HG02870 (cell line): ENCODE data around the gene PPP1R15B.

Experiments used
- ATAC-seq: cut with Tn5 transposase; IDR thresholded peaks from one replicate; pipeline ENCODE4 v1.9.1; 2021; ENCODE audit warnings: mild to moderate bottlenecking, moderate library complexity; ENCODE audit not compliant: unreplicated experiment

Gene PPP1R15B

DNA sequence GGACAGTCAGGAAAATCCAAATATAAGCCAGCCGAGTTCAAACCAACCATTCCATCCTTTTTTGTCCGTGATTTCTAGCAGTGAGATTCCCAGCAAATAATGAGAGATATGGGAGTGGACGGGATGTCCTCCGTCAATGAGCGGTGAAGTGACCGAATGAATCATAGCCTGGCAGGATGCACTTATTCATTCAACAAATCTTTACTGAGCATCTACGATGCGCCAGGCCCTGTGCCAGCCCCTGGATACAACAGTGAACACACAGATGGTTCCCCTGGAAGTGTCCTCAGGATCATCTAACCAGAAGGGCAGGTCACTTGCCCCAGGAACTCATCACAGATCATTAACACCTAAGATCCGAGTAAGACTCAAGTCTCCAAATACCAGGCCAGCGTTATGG lies 43.7 kb downstream of the PPP1R15B start:
- ATAC-seq: no peak

DNA sequence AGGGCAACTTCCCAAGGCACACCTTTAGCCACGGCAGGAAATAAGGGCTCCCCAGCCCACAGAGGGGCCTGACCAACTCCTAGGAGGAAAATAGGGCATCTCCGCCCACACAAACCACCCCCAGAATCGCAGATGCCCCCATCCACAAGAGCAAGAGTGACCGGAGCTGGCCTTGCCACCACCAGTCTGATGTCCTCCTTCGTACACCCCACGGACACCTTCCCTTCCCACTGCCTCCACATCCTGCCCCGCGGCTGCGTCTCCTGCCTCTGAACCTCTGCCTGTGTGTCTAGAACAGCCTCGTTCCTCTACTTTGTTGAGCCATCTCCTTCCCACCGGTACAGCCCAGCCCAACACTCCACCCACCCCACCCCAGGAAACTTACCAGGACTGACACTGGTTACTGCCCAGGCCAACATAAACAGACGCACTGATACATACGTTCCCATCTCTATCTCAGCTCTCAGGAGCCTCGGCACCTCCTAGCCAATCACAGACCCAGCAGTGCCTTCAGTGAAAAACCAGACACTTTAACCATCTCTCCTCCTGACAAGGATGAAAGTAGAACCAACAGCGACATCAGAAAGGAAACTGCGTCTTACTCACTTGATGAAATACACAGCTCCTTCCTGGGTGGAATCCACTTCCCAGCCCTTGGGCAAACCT lies 44.3 kb downstream of the PPP1R15B start:
- no peak for ATAC-seq

DNA sequence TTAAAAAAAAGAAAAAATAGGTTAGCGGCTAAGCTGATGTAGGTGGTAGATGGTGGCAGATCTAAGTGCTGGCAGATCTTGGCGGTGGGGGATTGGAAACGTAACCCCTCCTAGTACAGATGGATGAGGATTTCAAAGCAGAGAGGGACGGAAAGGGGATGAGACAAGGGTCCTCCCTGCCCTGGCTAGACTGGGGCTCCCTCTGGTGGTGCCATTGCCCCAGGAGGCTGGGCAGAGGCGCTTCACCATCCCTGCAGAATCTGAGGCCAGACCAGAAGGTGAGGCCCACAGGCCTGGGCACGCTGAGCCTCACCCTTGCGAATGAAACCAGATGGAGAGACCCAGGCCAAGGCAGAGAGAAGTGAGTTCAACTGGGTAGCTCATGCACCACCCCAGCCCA lies 44.9 kb downstream of the PPP1R15B start:
- ATAC-seq: no peak

DNA sequence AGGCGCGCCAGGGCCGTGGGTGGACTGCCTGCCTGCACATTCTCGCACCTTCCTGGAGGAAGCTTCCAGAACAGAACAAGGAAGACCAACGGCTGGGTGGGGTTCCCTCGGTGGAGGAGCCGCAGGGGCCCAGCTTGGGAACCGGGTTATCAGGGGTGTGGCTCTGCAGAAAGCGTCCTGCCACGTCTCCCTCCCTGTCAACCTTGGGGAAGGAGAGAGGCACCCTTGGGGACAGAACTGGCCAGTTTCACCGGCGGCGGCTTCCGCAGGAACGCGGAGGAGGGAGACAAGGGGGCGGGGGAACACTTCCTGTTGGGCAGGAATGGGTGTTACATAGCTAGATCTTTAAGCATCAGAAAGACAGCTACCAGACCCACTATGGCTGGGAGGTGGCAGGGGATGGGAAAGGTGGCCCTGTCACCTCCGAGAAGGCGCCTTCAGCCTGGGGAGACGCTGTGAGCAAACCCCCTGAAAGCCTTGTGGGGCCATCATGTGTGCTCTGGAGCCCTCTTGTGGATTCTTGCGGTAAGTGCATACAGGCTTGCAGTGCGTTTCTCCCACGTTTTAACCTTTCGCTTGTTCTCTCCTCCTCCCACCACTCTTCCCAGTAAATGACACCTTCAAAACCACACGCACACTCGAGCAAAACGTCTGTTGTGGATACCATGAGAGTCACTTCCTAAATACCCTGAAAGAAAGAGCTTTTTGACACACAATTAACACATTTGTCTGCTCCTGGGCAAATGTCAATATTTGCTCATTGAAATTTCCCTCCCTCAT lies 48.1 kb downstream of the PPP1R15B start:
- peak; percentile 54 for ATAC-seq

DNA sequence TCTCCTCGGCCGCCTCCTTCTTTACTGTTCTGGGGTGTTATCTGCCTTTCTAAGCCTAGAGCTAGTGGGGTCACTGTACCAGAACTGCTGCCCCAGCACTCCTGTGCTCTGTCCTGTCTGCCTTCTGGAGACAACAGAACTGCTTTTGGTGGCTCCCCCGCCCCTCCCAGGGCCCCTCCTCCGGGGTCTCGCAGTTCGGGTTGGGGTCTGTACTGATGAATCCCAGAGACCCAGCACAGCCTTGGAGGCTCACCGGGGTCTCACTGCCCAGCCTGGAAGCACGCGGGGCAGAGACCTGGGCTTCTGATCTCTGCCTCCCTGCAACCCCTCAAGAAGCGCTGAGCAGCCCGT lies 48.7 kb downstream of the PPP1R15B start:
- no peak for ATAC-seq

DNA sequence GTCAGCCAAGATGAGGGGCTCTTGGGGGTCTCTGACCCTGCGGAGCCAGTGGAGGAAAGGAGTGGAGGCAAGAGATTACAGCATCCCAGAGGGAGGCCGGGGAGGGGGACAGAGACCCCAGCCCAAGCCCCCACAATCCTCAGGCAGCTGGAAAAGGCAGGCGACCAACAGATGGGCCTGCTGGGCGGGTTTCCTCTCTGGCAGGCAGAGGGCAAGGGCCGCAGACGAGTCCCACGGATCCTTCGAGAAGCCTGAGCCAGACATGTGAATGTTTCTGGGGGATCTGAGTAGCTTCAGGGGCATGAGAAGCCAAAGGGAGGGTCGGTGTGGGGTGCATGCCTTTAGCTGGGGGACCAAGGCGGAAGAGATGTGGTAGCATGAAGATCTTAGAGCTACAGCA lies 49.8 kb downstream of the PPP1R15B start:
- ATAC-seq: no peak

DNA sequence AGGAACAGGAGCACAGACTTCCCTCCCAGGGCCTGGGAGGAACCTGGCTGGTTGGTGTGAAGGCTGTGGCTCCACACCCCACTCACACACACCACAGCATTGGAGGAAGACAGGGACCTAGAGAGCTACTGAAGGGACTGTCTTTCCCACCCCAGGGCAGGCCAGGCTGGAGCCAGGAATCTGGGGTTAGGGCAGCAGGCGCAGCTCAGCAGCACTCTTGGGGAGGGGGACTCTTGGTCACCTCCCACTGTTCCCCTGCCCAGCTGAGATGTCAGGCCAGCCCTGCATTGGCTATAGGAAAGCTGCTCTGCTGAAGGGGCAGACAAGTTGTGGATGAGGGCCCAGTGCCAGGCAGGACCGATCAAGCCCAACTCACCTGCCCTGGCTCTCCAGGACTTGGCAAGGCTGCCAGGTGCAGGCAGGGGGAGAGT lies 50.3 kb downstream of the PPP1R15B start:
- no peak for ATAC-seq

DNA sequence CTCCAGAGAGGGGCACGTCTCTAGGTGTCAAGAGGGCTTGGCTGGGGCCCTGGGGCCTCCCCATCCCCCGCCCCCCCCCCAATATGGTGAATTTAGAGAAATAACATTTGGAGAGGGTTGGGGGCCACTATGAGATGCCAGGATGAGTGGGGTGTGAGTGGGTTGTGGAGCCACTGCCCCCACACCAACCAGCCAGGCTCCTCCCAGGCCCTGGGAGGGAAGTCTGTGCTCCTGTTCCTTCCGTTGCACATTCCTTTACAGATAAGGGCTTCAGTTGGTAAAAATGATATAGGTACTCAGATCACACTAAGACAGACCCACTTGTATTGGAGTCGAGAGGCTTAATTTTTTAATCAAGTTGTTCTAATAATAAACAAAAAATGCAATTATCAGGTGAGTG lies 51.3 kb downstream of the PPP1R15B start:
- ATAC-seq: no peak

DNA sequence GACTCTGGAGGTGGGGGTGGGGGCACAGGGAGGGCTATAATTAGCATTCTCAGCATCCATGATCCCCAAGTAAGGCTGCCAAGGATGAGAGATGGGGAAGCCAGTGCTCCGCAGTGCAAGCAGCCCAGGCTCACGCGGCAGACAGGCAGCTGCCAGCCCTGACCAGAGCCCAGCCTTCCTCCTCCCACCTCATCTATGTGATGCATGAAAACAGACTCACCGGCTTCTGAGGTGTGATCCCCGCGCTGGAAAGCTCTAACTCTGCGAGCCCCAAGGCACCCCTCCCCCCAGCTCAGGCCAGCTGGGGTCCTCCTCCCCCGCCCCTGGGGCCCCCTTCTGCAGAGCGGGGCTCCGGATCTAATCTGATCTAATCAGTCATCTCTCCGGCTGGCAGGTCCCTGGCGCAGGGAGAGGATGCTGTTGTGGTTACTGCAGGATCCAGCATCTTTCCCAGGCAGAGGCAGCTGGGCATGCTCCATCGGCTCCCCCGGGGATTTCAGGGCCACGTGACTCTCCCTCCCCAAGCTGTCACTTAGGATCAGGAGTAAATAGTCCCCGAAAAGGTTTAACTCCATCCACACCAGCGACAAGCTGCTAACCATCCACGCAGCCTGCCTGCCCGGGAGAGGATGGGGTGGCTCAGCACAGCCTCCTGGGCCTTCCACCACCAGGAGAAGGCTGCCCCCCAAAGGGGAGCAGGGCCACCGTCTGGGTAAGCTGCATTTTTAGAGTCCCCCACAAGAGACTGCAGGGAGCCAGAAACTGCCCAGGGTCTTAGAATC lies 52.0 kb downstream of the PPP1R15B start, which contains the start of gene PLEKHA6:
TSS of gene PLEKHA6 (minus strand) at position 456 of the 782 bp plus-strand sequence. CDS start 86,202 bp downstream, outside the sequence.
- ATAC-seq: no peak

DNA sequence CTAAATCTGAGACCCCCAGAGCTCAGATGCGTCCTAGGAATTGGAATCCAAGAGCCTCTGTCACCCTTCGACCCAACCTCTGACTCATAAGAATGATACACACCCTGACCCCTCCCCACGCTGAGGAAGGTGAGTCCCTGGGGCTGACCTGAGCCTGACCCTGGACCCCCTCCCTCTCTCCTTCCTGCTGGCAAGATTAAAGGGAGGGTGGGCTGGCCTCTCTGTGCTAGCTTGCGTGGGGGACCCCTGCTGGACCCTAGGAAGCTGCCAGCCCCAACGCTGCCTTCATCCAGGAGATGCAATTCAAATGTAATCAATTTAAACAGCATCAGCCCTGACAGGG lies 52.5 kb downstream of the PPP1R15B start:
- no peak for ATAC-seq

DNA sequence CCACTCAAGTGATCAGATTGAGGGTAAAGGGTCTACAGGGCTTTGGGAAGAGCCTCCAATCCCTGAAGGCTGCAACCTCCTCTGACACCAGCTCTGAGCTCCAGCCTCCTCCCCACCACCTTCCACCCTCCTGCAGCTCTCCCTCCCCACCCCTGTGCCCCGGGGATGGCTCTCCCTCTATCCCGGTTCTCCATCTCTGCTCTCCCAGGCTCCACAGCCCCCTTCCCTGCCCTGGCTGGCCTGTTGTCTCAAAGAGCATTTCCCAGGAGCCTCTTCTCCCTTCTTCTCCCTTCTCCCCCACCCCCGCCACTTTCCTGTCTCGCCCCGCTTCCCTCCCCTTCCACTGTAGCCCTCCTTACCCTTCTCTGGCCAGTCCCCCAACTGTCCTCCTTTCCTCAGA lies 53.0 kb downstream of the PPP1R15B start:
- ATAC-seq: no peak

DNA sequence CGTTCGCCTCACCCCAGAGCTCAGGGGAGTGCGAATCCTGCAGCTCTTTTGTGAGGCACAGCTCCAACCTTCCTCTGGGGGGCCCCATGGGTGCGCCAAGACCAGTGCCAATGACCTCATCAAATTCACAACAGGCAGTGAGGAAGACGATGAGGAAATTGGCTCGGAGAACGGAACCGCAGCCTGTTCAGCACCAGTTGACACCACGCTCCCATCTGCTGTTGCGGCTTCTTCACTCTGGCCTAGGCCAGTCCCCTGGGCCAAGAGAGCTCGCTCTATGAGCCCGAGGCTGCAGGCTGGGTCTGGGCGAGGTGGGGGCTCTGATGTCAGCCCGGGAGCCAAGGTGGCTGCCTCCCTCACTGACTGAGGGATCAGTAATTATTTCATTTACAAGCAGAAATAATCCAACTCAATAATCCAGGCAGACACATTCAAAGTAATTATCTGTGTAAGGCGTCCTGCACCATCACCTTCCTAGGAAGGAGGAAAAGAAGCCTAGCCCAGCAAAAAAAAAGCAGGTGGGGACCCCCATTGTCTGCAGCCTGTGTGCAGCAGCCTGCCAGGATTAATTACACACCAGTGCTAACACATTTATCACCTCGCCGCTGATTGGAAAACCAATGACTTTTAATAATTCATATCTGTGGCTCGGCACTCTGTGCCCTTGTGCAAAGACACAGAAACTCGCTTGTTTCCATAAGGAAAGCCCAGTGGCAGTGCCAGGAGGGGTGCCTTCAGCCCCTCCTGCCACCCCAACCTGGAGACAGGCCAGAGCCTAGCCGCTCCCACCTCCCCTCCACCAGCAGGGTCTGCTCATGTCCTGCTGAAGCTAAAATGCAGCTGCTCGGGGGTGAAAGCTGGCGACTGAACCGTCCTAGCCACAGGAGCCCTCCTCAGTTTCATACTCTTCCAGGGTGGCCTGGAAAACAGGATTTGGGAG lies 53.8 kb downstream of the PPP1R15B start:
- no peak for ATAC-seq

DNA sequence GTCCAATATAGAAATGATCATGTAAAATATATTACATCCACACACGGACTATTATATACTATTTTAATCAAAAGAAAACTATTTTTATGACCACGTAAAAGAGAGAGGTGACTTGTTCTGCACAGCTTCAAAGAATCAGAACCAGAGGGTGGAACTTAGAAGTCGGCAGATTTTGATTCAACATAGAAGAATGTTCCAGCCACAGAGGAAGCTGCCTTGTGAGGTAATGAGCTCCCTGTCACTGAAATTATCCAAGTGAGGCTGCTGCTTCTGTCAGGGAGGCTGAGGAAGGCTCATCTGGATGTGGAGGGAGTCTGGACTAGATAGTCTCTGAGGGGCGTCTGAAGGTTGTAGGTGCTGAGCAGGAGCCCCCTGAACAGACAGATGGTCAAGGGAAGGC lies 54.6 kb downstream of the PPP1R15B start:
- no peak for ATAC-seq

DNA sequence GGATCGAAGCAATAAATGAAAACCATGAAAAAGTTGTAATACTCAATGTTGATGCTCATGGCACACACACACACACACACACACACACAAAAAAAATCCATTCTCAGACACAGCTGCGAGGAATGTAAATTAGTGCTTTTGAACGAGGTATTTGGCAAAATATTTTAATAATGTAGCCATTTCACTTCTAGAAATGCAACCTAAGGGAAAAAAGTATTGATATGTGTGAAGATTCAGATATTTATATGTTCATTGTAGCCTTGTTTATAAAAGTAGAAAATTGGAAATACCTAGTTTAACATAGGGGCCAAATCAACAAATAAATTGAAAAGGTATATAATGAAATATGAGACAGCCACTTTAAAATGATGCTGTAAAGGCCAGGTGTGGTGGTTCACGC lies 55.7 kb downstream of the PPP1R15B start:
- ATAC-seq: no peak

DNA sequence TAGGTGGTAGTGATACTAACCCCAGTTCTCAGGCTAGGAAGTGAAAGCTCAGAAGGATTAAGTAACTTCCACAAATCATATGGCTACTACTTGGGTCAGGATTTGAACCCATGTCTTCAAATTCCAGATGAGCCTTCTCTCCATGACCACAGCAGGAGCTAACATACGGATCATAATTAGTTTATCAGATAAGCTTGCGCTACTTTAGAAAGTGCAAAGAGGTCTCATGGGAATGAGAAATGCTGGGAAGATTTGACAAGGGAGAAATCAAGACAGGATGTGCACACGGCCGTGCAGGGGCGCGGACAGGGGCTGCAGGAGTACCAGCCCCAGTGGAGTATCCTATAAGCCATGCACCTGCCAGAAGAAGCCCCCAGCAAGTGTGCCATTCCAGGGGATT lies 57.0 kb downstream of the PPP1R15B start:
- ATAC-seq: no peak
